Left forelimb (tissue), 1 donor: Measurements from ENCODE around the gene MPP4.

ENCODE experiments used
- DNase-seq: peaks from one replicate; pipeline ENCODE4 v3.0.0-alpha.2; 2018; ENCODE audit warnings: low spot score

The MPP4 gene

DNA sequence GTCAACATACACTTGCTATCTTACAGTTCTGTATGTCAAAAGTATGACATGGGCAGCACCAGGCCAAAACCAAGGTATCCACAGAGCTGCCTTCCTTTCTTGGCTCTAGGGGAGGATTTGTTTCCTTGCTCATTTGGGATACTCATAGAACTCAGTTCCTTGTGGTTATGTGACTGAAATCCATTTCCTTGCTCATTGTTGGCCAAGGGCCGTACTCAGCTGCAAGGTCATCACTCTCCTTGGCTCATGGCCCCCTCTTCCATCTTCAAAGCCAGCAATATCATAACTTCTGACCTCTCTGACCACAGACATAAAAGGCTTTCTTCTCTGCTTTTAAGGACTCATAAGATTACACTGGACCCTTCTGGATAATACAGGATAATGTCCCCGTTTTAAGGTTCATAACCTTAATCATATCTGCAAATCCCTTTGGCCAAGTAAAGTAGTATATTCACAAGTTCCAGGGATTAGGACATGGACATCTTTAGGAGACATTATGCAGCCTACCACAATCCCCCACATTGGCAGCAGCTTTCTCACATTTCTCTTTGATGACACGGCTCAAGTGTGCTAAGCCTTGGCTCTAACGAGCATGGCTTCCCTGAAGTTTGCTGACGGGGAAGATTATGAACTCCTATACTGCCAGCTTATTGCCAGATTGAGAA, 76.0 kb downstream of the MPP4 start:
- DNase-seq, result no peak

DNA sequence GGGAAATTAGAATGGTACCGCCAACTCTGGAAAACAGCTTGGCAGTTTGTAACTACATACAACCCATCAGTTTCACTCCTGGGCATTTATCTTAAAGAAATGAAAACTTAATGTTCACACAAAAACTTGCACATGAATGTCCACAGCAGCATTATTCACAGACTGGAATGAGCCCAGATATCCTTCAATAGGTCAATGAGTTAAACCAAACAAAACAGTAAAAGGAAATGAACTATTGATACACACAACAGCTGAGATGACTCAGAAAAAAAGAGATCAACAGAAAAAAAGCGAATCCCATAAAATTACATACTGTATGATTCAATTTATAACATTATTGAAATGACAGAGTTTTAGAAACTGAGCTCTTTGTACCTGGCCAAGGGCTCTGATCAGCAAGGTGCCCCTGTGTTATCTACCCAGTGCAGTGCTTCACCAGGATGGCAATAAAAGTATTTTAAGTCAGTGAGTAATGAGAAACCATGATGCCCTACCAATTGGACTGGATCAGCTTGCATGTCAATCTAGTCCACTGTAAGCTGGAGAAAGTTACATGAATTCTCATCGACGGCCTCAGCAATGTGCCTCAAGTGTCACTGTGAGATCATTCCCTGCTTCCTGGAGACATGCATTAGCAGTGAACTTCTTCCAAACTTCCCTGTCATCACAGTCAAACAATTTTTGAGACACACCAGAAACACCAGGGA, 77.0 kb downstream of the MPP4 start:
- no peak for DNase-seq

DNA sequence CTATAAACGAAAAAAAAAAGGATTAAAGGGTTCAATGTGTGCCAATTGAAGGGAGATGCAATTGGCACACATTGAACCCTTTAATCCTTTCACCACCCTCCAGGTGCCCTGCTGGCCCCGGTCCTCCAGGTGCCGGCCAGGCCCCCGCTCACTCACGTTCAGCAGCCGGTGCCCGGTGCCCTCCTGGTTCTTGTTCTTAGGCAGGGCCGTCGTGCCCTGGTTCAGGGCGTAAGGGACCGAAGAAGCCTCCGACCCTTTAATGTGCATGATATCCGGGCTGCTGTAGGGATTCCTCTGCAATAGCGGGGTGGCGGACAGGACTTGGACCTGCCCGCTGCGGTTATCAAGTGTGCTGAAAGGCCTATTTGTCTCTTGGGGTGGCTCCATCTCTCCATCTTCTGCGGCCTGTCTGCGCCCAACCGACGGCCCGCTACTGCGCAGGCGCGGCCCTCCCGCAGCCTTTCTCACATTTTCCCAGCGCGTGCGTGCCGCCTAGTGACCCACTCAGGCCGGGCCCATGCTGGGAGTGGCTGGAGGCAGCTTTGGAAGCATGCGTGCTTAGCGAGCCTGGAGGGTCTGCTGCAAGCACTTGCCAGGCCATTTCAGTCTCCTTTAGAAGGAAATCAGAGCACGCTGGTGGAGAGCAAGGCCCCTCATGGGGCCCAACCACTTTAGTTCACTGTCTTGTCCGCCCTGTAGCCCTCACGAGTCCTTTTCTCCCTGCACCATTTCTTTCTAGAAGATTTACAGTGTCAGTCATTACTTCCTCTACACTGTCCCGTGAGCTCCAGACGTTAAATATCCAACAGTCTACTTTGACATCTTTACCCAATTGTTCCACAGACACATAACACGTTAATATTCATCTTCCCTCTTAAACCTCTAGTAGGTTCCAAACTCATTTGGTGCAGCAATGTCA, 79.4 kb downstream of the MPP4 start:
- peak; percentile 83 for DNase-seq

DNA sequence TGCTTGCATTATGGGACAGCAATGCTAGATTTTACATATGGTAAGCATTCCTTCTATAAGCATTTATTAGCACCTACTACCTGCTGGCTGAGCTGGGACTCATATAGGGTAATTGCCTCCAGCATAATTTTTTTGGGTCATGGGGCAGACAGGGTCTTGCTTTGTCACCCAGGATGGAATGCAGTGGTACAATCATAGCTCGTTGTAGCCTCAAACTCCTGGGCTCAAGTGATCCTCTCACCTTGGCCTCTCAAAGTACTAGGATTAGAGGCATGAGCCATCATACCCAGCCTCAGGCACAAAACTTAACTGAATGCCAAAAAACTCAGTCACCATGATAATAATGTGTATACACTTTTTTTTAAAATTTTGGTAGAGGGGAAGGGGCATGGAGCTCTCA, 90.4 kb downstream of the MPP4 start:
- DNase-seq, result no peak

DNA sequence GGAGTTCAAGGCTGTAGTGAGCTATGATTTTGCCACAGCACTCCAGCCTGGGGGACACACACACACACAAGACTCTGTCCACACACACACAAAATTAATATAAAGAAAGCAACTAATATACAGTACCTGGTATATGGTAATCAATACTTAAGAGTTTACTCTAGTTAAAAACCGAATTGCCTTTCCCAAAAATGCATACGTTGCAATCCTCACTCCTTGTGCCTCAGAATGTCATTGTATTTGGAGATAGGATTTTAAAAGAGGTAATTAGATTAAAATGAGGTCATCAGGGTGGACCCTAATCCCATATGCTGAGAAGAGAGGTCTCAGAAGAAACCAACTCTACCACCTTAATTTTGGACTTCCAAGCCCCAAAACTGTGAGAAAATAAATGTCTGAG, 90.9 kb downstream of the MPP4 start:
- DNase-seq, result no peak

DNA sequence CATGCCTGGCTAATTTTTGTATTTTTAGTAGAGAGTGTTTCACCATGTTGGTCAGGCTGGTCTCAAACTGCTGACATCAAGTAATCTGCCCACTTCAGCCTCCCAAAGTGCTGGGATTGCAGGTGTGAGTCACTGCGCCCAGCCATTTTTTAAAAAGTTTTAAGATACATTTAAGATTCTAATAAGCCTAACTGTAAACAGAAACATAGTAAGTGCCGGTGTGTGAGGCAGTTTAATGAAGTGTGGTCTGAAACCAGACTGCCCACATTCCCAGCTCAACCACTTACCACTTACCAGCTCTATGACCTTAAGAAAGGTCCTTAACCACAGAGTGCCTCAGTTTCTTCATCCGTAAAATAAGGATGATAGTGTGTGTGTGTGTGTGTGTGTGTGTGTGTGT, 97.5 kb downstream of the MPP4 start:
- DNase-seq, result no peak

DNA sequence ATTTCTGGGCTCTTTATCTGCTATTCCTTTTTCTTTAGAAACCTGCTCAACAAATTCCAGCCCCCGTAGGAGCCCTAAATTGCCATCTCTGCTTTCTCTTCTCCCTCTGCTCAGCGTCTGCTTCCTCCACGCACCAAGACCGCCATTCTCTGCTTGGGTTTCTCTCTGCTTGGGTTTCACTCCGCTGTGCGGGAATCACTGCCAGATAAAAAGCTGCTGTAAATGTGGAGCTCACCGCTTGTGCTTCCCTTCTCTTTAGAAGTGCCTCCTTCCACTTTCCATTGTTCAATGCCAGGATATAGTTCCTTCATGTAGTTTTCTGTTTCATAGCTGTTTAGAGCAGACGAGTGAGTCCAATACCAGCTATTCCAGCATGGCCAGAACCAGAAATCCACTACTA, 101.0 kb downstream of the MPP4 start:
- no peak for DNase-seq
